ENCODE results near the gene CPEB3. TPM values are rescaled to one million over a fixed set of nuclear protein-coding genes. Genes with fewer than 3 reads are reported as not detected.

The CPEB3 gene
- total RNA-seq, 4 donors from 2014 or later, result 2.8 to 6.3 (median 6.2) TPM

DNA sequence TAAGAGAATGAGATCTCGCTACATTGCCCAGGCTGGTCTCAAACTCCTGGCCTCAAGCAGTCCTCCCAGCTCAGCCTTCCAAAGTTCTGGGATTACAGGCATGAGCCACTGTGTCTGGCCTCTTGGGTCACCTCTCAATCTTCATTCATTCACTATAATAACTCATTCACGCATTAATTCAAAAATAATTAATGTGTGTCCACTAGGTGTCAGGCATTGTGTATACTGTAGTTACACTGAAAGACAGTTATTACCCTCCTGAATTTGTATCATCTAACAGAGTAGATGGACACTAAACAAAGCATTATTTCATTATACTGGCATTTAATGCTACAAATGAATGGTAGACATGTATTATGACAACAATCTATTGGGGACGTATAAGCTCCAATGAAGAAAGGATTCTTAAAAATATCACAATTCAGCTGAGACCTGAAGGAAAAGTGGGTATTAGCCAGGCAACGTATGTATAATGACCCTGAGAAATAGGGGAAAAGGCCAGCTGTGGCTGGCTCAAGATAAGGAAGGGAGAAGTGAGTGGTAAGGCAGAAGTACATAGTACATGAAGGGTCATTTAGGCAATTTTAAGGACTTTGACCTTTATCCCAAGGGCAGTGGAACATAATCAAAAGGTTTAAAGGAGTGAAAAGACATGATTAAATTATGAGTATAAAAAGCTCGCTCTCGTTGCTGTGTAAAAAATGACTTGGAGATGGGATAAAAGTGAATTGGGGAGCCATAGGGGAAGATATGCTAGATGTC, 216.6 kb downstream of the CPEB3 start:
- DNase-seq (ENCODE audit: low spot score) (no peak), ATAC-seq (ENCODE audit: low FRiP score) (no peak)
- TF ChIP-seq, protein P1, sequence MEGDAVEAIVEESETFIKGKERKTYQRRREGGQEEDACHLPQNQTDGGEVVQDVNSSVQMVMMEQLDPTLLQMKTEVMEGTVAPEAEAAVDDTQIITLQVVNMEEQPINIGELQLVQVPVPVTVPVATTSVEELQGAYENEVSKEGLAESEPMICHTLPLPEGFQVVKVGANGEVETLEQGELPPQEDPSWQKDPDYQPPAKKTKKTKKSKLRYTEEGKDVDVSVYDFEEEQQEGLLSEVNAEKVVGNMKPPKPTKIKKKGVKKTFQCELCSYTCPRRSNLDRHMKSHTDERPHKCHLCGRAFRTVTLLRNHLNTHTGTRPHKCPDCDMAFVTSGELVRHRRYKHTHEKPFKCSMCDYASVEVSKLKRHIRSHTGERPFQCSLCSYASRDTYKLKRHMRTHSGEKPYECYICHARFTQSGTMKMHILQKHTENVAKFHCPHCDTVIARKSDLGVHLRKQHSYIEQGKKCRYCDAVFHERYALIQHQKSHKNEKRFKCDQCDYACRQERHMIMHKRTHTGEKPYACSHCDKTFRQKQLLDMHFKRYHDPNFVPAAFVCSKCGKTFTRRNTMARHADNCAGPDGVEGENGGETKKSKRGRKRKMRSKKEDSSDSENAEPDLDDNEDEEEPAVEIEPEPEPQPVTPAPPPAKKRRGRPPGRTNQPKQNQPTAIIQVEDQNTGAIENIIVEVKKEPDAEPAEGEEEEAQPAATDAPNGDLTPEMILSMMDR (IDR thresholded peaks at IDR 0.05), result no peak

DNA sequence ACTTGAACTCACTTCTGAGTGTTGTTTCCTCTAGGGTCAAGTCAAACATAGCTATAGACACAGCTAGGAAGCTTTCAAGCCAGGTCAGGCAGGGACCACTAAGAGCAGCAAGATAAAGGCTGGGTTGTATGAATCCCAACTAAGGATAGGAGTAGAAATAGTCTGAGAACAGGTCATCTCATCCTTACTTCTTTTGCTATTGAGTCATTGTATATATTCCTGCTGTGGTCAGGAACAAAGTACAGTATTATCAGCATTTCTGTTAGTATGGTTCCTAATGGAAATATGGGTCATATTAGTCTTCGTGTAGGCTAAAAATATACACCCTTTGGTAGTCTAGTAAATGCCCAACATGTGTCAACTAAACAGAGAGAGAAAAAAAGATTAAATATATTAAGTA, 222.0 kb downstream of the CPEB3 start:
- DNase-seq (ENCODE audit: low spot score) (no peak), ATAC-seq (ENCODE audit: low FRiP score) (no peak)
- TF ChIP-seq, protein P1 (IDR thresholded peaks at IDR 0.05), result no peak

DNA sequence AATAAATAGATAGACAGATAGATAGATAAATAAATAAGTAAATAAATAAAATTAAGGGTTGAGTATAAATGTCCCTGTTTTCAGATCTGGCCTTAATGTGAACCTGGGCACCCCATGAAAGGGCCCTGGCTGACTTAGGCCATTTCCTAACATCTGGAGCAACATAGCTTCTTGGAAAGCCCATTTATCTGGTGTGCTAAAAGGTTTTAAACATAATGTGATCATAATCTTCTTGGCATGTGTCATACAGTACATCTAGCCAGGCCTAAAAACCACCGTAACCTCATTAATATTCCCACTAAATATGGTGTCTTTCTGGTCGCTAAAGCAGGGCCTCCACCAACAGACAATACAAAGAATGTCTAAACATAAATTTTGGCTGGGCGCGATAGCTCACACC, 224.5 kb downstream of the CPEB3 start:
- DNase-seq (ENCODE audit: low spot score) (no peak), ATAC-seq (ENCODE audit: low FRiP score) (no peak)
- TF ChIP-seq, protein P1 (IDR thresholded peaks at IDR 0.05), result no peak

DNA sequence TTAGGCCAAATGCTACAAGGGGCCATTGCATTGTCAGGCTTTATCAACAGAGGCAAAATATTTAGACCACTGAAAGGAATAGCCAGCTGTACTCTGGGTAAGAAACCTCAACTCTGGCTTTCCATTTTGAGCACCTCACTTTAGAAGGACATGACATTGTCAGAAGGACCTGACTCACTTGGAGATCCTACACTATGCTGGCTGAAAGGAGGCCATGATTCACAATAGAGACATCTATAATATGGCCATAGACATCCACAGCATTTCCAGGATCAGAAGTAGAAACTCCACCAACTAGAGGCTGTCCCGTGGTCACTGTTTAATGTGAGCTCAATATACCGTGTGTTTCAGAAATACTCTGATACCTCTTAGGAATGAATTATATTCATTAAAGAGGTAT, 226.4 kb downstream of the CPEB3 start:
- TF ChIP-seq, protein P1 (IDR thresholded peaks at IDR 0.05), result no peak
- DNase-seq (ENCODE audit: low spot score) (no peak), ATAC-seq (ENCODE audit: low FRiP score) (no peak)

DNA sequence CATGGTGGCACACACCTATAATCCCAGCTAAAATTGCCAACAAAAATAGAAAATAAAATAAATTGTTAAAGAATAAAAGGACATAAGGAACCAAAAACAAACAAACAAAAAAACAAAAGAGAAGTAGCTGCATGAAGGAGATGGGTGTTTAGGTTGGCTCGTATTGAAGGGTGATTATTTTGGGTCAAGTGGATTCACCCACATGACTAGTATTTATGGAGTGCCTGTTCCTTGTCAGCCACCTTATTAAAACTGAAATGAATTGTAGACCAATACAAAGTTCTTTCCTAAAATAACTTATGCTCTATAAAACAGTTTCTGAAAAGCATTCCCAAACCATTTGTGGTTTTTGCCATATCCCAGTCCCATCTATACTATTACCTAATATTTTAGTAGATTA, 228.6 kb downstream of the CPEB3 start:
- ATAC-seq (ENCODE audit: low FRiP score), result no peak
- no peak for DNase-seq (ENCODE audit: low spot score)
- TF ChIP-seq, protein P1 (IDR thresholded peaks at IDR 0.05), result no peak

DNA sequence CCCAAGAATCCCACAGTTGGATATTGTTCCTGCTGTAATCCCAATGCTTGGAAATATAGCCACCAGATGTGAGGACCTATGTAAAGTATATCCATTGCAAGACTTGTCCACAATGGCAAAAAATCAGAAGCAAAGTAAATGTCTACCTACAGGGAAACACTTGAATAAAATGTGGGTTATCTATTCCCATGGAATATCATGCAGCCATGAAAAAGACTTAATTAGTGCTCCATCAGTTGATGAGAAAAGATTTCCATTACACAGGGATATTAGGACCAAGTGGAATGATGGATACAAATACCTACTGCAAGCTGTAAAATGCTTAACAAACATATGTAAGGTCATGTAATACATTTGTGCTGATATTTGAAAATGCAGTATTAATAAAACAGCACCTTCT, 236.1 kb downstream of the CPEB3 start:
- TF ChIP-seq, protein P1 (IDR thresholded peaks at IDR 0.05), result no peak
- DNase-seq (ENCODE audit: low spot score) (no peak), ATAC-seq (ENCODE audit: low FRiP score) (no peak)

DNA sequence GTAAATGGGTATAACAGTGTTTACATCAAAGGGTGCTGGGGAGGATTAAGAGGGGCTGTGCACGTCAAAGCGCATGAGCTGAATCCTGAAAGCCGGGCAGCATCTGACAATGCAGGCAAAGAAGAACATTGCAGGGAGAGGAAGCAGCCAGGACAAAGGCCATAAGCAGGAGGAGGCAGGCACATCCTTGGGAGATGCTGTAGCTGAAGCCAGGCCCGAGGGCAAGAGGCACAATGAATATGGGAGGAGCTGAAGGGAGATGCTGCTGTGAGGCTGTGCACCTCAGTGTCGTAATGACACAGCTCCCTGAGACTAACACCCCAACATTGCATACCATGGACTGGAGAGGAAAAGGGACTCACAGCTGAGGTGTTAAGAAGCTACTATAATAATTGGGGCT, 238.1 kb downstream of the CPEB3 start:
- ATAC-seq (ENCODE audit: low FRiP score), result no peak
- no peak for DNase-seq (ENCODE audit: low spot score)
- TF ChIP-seq, protein P1 (IDR thresholded peaks at IDR 0.05), result no peak
